IPS DF 4.7 (cell line): ENCODE data around the gene NEURL1.
A peak's percentile ranks its signal among the peaks of the same experiment; 100 is the strongest.
"Not testable (repeated sequence)": the region's sequence is repeated elsewhere in the genome, so short reads cannot be mapped to it uniquely, and the experiment has no call there.

Experiments used
- DNase-seq: peaks from one replicate; pipeline ENCODE4 v3.0.0-alpha.2; 2013; ENCODE audit warnings: low spot score; ENCODE audit errors: extremely low read depth

The NEURL1 gene

DNA sequence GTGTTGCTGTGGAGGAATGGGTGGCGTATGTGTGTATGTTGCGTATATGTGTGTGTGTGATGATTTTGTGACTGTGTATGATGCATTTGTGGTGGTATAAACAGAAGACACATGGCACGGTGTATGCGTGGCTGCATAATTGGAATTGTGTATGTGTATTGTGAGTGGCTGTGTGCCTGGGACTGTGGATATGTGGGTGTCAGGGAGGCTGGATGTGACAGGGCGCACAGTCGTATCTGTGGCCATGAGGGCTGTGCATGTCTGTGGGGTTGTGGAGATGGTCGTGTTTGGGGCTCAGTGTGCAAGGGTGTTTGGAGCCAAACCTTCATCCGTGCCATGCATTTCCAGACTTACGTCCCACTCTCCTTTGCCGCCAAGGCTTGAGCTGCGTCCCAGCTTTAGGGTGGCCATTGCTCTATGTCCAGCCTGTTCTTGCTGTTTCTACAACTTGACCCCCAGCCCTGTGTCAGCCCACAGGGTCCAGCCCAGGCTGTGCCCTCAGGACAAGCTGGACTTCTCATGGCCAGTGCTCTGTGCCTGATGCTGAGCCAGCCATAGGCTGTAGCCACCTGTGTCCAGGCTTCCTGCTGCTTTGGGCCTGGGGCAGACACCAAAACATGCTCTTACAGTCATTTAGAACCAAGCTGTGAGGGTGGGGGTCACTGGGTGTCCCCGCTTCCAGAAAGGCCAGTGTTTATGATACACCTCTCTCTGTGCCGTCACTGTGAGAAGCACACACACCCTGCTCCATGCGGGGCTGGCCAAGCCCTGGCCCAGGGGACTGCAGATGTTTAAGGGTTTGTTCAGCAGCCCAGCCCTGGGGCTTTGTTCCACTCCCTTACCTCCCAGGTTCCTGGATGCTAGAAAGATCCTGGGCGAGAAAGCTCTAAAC, 127.6 kb downstream of the NEURL1 start:
- no peak for DNase-seq

DNA sequence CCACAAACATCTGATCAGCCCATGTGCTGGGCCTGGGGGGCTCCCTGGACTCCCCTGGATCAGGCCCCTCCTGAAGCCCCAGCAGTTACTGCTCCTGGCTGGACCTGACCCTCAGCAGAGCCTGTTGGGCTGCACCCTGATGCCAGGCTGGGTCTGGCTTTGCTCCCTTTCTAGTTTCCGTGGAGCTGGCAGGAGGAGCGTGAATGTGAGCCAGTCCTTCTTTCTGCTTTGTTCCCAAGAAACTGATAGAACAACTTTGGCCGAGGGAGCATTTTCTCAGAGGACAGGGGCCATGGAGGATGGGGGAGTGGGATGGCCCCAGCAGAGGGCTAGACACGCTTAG, 128.2 kb downstream of the NEURL1 start:
- no peak for DNase-seq

DNA sequence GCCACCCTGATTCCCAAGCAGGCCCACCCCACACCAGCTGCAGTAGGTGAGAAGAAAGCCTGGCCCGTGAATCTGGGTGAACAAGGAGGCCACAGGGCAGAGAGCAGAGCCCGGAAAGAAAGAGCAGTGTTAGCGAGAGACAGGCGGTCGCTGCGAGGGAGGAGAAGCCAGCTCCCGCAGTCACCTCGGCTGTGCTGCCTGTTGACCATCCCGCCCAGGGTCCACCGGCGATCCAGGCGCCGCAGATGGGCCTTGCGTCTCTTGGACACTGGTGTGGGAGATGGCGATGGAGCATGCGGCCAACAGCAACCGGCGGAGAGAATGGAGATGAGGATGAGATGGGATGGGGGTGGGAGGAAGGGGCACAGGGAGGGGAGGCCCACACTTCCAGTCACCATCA, 128.8 kb downstream of the NEURL1 start:
- no peak for DNase-seq

DNA sequence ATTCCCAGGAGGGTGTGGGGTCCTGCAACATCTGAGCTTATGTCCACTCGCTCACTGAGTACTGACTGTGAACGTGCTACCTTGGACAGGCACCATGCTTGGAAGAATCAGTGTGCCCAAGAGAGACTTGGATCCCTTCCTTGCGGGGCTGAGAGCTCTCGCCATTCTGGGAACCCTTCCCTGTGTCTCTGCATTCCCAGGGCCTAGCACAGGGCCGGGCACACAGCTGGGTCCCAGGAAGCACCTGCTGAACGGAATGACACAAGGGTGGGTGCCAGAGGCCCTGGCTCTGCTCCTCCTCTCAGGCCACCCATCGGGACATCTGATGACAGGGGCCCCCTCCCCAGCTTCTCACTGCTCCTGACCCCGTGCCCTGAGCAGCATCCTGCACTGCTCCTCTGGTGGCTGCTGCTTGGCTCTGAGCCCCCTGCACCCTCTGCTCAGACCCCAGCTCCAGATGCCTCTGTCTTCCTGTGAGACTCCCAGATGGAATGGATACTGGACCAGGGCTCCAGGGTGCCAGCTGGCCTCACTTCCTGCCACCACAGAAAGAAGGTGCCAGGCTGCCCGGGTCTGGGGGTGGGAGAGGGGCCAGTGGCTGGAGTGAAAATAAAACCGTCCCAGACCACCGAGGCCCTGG, 129.6 kb downstream of the NEURL1 start:
- no peak for DNase-seq

DNA sequence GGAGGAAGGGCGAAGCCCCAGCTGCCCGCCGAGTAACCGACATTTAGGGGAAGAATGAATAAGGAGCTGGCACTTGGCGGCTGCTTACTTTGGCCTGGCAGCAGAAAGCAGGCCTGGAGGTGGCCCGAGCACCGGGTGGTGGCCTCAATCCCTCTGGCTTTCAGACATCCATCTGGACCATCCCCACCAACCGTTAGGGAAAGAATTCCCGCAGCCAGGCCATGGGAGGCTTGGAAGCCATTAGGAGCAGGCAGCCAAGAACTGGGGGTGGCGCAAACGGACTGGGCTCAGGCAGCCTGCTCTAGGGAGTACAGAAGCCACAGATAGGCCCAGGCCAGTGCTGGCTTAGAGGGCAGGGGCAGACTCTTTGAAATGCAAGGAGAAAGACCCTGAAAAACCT, 132.7 kb downstream of the NEURL1 start:
- no peak for DNase-seq

DNA sequence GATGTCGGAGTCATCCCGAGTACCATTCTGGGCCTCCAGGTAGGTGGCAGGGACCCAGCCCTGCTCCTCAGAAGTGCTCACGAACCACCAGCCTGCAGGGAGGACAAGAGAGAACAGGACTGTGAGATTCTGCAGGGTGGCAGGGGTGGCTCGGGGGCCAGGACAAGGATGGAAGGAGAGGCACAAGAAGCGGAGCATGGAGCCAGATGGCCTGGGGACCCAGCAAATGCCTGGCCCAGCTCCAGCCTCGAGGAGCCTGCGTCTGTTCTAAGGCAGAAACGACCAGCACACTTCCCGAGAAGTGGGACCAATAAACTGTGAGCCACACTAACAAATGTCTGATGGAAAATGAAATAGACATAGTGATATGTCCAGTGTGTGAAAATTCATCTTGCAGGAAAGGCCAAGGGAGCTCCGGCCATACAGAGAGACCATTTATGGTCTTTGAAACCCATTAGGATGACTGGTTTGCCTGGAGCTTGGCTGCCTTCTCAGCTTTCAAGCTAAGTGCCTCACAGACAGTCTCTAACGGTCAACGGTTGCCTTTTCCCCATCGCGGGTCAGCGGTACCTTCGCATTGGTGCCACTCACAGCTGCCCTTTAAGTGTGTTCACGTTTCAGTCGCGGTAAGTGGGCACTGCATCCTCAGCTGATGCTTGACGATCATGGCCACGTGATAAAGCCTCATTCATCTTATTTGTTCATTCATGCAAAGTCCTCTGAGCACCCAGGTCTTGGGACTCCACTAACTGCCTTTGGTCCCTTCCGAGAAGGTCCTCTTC, 133.8 kb downstream of the NEURL1 start:
- DNase-seq = no peak

DNA sequence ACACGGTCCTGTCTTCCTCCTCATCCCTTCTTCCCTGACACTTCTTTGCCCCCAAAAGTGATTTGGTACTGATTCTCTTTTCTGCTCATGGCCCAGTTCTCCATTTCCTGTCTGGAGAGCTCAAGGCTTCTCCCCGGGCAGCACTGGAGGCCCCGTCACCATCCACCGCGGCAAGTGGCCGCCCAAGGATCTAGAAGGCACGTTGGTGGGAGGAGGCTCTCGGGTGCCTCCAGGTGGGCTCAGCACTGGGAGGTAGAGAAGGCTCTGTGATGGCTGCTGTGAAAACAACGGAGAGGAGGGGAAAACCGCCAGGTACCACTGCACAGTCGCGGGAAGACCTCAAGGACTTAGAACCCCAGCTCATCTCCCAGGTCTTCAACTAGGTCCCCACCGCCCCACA, 134.4 kb downstream of the NEURL1 start:
- no peak for DNase-seq

DNA sequence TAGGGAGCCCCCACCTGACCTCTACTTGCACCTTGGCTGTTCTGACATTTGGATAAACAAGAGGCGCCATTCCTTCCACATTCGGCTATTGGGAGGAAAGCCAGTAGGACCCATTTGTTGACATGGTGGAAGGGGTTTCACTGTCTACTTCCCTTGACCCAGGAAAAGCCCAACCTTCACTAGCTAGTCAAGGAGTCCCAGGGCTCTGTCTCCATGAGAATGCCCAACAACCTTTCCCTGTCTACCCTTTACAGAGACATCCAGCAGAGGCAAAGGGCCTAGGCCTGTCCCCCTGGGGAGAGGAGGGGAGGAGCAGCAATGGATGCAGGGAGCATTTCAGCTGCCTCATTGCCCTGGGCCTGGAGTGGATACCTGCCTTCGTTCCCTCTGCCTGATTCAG, 136.1 kb downstream of the NEURL1 start:
- DNase-seq = no peak

DNA sequence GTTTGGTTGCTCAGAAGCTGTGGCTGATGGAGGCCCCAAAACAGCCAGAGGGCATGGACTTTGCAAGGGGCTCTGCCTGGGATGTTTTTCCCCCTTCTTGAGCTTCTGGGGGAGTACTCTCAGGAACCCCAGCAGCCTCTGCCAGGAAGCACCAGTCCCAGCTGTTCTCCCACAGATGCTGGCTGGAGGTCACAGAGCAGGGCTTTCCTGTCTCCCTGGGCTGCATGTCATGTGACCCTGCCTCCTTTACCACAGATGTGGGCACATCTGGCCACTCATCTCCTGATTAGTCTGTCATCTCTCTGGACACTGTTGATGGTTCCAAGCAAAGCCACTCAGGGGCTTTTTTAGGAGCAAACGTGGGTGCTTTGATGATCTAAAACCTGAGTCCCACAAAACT, 136.7 kb downstream of the NEURL1 start:
- no peak for DNase-seq

DNA sequence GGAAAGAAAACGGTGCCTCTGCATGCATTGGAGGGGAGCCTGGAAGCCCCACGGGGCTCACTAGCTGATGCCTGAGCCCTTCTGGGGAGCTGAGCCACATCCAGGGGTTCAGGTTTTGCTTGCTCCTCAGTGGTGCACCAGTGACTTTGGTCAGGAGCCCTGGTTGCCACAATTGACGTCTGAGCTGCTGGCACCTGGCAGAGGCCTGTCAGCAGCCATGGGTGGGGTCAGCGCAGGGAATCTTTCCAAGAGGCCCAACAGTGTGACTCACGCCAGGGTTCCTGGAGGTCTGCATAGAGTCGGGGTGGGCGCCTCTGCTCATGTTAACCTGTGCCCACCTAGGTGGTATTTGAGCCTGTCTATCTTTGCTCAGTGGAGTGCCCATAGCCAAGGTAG, 138.7 kb downstream of the NEURL1 start:
- no peak for DNase-seq

DNA sequence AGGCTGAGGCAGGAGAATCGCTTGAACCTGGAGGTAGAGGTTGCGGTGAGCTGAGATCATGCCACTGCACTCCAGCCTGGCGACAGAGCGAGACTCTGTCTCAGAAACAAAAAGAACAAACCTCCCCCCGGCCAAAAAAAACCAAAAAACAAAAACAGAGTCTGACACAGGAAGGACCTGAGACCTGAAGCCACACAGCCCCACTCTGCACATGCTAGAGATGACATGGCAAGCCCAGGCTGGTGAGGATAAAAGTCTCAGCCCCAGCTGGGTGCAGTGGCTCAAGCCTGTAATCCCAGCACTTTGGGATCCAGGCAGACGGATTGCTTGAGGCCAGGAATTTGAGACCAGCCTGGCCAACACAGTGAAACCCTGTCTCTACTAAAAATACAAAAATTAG, 139.4 kb downstream of the NEURL1 start:
- DNase-seq = not testable (repeated sequence)

DNA sequence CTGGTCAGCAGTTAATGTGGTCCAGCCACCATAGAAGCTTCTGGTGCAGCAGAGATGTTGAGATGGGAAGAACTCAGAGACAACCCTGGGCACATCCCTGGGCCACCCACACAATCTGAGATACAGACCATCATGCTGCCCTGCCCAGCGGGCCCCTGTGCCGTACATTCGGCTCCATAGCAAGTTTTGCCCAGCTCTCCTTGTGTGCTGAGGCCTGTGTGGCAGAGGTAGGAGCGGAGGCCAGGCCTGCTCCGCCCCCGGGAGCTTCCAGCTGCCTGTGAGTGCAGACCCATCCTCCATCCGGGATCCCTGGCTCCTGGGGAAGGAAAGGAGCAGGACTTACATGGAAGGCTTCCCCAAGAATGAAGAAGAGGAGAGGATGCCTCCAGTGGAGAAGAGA, 140.3 kb downstream of the NEURL1 start:
- DNase-seq = no peak

DNA sequence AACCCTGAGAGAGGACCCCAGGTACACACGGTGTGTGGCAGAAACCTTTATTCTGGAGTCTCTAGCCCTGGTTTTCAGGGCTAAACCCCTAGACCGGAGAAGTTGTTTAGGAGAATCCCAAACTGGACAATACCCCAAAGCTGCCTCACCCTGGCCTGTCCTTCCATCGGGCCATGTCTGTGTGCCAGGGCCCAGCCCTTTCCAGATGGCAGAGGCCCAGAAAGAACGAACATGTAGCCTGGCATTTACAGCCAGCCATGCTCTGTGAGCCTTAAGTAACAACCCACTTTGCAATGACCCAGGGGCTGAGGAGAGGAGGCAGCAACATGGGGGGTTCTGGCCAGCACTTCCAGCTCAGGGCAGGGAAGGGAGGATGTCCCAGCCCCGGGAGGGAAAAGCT, 142.1 kb downstream of the NEURL1 start:
- DNase-seq = no peak

DNA sequence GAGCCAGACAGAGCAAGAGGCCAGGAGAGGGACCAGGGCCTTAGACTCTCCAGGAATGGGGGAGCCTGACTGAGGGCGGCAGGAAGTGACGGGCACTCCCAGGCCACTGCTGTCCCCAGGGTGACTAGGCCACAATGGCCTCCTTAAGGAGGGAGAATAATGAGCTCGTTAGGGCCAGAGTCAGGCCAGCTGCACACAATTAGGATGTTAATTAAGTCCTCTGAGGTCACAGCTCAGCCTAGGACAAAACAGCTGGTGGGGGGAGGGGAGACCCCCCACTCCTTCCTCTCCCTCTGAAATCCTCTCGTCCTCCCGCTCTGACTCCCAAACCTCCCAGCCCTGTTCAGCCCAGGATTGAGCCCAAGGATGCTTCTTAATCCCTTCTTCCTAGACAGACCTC, 143.0 kb downstream of the NEURL1 start:
- peak; percentile 33 for DNase-seq

DNA sequence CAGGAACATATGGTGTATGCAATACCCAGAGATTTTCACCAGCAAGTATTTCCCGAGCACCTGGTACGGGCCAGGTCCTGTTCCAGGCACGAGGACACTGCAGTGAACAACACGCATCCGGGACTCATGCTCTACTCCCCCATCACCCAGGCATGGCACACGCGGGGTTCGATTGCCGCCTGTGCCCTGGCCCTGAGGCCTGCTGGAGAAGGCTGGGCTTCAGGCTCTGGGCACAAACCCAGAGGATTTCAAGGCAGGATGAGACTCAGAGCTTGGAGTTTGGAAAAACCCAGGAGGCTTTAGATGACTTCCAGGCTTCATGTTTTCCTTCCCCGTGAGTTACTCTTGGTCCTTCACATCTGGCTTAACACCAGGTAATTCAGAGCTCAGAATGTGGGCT, 143.5 kb downstream of the NEURL1 start:
- no peak for DNase-seq

DNA sequence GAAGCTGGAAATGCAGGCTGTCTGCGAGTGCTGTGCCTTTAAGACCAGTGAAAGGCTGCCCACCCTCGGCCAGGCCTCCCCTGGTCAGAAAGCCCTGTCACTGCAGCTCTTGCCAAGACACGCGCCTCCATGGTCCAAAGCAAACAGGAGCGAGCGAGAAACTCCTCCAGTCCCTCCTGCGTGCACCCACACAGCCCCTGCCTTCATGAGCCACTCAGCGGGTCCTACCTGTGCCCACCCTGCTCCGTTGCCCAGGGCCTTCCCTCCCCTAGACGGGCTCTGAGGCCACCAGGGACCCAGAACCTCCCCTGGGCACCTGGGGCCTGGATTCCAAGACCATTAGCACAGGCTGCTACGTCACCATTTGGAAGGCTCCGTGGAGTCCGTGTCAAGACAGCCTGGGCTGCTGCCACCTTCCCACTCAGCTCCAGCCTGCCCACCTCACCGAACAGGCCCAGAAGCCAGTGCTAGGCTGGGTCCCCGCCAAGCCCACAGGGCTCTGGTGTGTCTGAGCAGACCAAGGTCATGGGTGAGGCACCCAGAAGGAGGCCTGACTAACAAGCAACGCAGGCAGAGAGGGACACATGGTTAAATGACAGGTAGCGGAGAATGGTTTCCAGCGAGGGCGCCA, 144.5 kb downstream of the NEURL1 start:
- DNase-seq = no peak

DNA sequence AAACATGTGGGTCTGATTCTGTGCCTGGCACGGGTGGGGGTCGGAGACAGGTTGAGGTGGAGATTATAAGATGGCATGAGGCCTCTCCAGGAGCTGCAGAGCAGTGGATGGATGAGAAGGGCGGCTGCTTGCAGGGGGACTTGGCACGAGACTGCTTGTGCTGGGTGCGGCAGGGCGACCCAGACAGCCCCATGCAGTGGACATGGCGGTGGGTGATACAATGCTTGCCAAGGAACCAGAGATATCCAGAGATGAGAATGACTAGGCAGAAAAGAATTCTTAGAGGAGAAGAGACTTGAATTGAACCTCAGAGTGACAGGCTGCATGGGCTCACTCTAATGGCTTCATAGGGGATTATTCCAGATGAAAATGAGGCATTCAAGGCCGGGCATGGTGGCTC, 145.4 kb downstream of the NEURL1 start:
- no peak for DNase-seq

DNA sequence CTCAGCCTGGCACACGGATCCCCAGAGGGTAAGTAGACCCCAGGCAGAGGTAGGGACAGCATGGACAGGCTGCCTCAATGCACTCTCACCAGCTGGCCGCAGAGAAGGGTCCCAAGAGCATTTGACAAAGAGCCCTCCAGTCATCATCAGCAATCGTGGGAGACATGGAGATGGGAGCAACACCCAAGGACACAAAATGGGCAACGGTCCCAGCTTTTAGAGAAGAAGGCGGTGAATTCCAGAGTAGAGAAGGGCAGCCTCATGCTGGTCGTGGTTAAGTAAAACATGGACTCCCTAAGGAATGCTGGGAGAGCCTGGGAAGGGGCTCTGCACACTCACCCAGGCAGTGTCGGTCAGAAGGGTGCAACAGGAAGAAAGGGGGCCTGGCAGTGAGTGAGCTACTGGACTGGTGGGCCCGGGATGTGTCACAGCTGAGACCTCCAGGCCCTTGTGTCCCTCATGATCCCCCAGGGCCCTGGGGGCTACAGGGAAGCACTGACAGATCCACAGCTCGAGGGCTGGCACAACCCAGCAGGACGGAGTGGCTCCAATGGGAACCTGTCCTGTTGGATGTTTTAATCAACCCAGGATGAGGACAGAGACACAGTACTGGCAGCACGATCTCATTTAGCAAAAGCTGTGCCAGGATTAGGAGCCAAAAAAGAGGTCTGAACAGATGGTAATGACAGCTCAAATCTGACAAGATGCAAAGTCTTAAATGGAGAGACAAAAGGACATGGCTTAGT, 147.1 kb downstream of the NEURL1 start:
- no peak for DNase-seq

DNA sequence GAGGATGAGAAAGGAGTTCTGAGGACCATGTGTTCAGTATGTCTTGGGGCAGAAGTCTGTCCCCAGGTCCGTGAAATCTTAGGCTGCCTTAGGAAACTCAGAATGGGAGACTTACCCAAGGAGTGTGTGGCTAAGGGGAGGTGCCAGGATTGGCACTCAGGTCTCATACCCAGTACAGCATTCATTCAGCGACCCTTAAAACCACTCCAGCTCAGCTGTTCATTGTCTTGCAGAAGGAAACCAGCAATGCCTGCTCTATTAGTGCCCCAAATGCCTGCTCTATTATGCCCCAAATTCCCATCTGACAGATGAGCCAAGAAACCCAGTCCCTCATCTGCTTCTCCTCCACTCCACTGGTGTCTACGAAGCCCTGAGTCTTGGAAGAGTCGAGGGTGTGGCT, 147.8 kb downstream of the NEURL1 start:
- no peak for DNase-seq
